Measurements from ENCODE around the gene PRAF2.

Gene PRAF2, protein sequence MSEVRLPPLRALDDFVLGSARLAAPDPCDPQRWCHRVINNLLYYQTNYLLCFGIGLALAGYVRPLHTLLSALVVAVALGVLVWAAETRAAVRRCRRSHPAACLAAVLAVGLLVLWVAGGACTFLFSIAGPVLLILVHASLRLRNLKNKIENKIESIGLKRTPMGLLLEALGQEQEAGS

GRCh38 chrX:49073601-49074575 is at the start of gene PRAF2:
TSS of gene PRAF2 (minus strand) at chrX:49074002. CDS start at chrX:49073987, 15 bp downstream.
- DNase-seq: peak; percentile 91

GRCh38 chrX:49122499-49122898 is 48.7 kb upstream of the PRAF2 start:
- DNase-seq: no peak

DNA sequence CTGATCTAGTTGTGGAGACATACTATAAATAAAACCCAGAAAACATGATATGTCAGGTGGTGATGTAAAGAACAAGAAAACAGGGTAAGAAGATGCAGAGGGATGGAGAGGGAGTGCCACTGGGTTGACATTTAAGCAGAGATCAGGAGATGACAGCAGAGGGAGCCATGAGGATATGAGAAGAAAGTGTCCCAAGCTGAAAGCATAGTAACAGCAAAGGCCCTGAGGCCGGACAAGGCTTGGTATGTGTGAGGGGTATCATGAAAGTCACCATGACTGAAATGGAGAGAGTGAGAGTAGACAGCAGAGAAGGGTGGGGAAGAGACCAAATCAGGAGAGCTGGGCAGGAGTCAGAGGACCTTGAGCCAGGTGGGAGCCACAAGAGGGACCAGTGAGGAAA is 46.3 kb upstream of the PRAF2 start:
- DNase-seq: no peak

GRCh38 chrX:49117581-49117980 is 43.8 kb upstream of the PRAF2 start:
- no peak for DNase-seq

- DNase-seq: no peak
Observed at GRCh38 chrX:49116716-49117115, 42.9 kb upstream of the PRAF2 start.

GRCh38 chrX:49116076-49116475 is 42.3 kb upstream of the PRAF2 start:
- no peak for DNase-seq

DNA sequence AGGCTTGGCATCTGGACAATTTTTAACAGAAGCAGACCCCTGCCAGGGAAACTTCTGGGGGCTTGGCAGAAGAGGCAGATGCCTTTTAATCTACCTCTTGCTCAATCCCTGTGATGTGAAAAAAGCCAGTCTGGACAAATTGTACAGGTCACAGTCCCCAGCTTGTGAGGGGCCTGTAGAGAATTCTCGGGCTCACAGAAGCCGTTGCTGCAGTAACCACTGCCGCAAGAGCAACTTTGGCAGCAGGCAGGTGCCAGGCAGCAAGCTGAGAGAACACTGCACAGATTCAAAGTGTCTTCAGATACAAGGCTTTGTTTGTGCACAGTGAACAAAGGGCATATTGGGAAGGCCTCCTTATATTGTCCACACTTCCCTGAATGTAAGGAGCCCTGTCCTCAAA is 38.0 kb upstream of the PRAF2 start:
- DNase-seq: no peak

- DNase-seq: no peak
Observed at GRCh38 chrX:49110417-49110816, 36.6 kb upstream of the PRAF2 start.

DNA sequence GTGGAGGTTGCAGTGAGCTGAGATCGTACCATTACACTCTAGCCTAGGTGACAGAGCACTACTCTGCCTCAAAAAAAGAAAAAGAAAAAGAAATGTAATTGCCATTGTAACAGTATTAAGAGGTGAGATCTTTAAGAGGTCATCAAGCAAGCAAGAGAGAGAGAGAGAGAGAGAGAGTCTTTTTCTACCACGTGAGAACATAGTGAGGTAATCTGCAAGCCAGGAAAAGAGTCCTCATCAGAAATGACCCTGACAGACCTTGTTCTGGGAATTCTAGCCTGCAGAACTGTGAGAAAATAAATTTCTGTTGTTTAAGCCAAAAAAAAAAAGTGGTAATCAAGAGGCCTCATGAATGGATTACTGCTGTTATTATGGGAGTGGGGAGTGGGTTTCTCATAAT is 34.8 kb upstream of the PRAF2 start:
- no peak for DNase-seq

DNA sequence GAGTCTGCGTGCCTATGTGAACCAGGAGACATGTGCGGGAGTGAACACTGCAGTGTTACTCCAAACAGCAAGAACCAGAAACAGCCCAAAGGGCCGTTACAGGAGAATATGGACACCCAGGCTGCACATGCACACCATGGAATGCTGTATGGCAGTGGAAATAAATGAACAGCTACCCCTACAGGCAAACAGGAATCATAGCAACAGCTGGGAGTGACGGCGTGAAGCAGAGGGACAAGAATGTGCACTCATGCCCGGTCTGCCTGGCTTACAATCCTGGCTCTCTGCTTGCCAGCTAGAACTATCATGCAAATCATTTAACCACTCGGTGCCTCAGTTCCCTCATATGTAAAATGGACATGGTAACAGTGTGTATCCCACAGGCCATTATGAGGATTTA is 33.1 kb upstream of the PRAF2 start:
- no peak for DNase-seq

DNA sequence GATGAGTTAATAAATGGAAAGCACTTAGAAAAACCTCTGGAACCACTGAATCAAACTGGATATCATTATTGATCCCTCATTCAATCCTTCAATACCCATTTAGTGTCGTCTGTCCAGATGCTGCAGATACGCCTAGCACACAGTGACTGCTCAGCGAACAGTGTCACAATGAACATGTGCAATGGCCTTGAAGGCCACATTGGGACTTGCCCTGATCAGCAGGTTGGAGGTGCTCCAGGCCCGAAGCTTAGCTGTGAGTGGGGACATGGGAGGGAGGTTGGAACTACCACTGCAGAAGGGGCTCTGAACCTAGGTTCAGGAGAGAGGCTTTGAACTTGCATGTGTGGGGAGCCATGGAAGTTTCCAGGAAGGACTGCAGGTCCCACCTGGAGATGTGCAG is 32.5 kb upstream of the PRAF2 start:
- DNase-seq: no peak

- no peak for DNase-seq
Observed at GRCh38 chrX:49103637-49104036, 29.8 kb upstream of the PRAF2 start.

- no peak for DNase-seq
Observed at GRCh38 chrX:49102190-49102589, 28.4 kb upstream of the PRAF2 start.

DNA sequence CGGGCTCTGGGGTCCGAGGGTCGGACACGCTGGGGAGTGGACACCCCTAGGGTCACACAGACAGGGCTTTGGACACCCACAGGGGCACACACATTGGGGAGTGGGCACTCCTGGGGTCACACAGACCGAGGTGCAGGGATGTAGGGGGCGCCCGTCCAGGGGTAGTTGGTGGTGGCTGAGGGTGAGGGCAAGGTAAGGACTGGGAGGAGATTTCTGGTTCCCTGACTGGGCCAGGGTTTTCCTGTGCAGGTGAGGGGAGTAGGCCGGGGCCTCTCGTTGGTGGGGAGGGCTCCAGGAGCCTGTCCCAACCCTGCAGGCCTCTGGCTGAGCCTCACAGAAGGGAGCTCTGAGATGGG is 27.8 kb upstream of the PRAF2 start:
- no peak for DNase-seq

GRCh38 chrX:49100704-49101628 is 27.2 kb upstream of the PRAF2 start:
- DNase-seq: peak; percentile 88

DNA sequence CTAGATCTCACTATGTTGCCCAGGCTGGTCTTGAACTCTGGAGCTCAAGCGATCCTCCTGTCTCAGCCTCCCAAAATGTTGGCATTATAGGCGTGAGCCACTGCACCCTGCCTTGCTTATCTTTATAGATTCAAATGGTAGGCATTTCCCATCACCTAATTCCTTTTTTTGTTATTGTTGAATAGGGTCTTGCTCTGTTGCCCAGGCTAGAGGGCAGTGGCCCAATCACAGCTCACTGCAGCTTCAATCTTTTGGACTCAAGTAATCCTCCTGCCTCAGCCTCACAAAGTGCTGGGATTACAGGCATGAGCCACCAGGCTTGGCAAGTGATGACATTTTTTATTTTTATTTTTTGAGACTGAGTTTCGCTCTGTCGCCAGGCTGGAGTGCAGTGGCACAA is 22.6 kb upstream of the PRAF2 start:
- DNase-seq: no peak

DNA sequence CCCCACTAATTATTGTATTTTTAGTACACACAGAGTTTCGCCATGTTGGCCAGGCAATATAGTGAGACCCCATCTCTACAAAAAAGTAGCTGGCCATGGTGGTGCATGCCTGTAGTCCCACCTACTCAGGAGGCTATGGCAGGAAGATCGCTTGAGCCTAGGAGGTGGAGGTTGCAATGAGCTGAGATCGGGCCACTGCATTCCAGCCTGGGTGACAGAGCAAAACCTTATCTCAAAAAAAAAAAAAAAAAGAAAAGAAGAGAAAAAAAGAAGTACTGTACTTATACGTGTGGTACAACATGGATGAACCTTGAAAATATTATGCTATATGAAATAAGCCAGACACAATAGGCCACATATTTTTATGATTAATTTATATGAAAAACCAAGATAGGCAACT is 15.8 kb upstream of the PRAF2 start:
- DNase-seq: no peak

- no peak for DNase-seq
Observed at GRCh38 chrX:49082271-49082871, 8.6 kb upstream of the PRAF2 start.

GRCh38 chrX:49079489-49080428 is 6.0 kb upstream of the PRAF2 start, which contains the start of gene WDR45:
TSS of gene WDR45 (minus strand) at chrX:49079887. CDS start at chrX:49078095, 1,792 bp downstream.
- peak; percentile 70 for DNase-seq

DNA sequence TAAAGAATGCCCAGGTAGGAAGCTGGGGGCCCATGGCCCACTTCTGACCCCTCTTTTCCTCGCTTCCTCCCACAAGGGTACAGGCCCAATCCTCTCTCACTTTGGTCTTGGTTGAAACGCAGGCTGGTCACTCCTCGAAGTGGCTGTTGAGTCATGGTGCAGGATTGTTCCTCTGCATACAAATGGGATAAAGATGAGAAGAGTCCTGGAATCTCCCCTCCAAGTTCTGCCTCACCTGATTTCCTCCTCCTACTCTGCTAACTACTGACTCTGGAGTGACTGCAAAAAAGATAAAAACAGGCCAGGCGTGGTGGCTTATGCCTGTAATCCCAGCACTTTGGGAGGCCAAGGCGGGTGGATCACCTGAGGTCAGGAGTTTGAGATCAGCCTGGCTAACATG is 4.1 kb upstream of the PRAF2 start:
- DNase-seq: no peak

- no peak for DNase-seq
Observed at GRCh38 chrX:49075347-49075746, 1.5 kb upstream of the PRAF2 start.

- DNase-seq: no peak
Observed at GRCh38 chrX:49072712-49073095, 1.1 kb downstream of the PRAF2 start.
